HepG2 (cell line): ENCODE data around the gene SH2D7. TPM values are rescaled to one million over a fixed set of nuclear protein-coding genes. Genes with fewer than 3 reads are reported as not detected.

Source experiments
- ATAC-seq: fragments of 200-7000 bp; cut with Tn5 transposase; 3 replicates; pipeline ENCODE4 v1.9.1; 2020; ENCODE audit warnings: mild to moderate bottlenecking, moderate library complexity
- BruUV-seq: library from RNA; stranded (reverse); fragments of 400-500 nt; replicated peaks from 2 replicates; lab custom pipeline; 2021; lab: Mats Ljungman, UMichigan
- CTCF ChIA-PET: fragments of 300-600 bp; formaldehyde crosslinking; extraction: SDS; loops from one replicate; lab custom pipeline; 2021; ENCODE audit warnings: low total read pairs, inconsistent platforms, low intra/inter-chr PET ratio; lab: Yijun Ruan, JAX
- POLR2A ChIA-PET: fragments of 350-600 bp; sonication (Branson Sonifier 250); formaldehyde crosslinking; loops from one replicate; lab custom pipeline; 2020; ENCODE audit warnings: antibody characterized with exemption, inconsistent platforms; lab: Yijun Ruan, JAX
- DNase-seq: peaks from one replicate; pipeline ENCODE4 v3.0.0-alpha.2; 2015; ENCODE audit warnings: low spot score
- FAIRE-seq: peaks from 3 replicates; lab custom pipeline; 2011; peaks lifted over from hg19 to GRCh38; lab: Jason Lieb, UNC
- H2AFZ ChIP-seq: one replicate; pipeline ENCODE4 v1.6.1; 2011; ENCODE audit warnings: low read length, inconsistent platforms
- H3K27ac ChIP-seq: fragments of 300-600 bp; 3 replicates; pipeline ENCODE4 v1.8.0; 2011; ENCODE audit warnings: mixed run types, mild to moderate bottlenecking, mixed read lengths, low read length, inconsistent platforms; ENCODE audit not compliant: insufficient read depth; ENCODE audit errors: extremely low read length
- H3K27me3 ChIP-seq, 2 experiments: fragments of 200-600 bp in 1 of 2; 2 replicates in 1 of 2; 3 replicates in 1 of 2; pipeline versions ENCODE4 v1.6.0 to v1.8.0; 2011; ENCODE audit warnings: low read length in 2 of 2, mild to moderate bottlenecking in 2 of 2, moderate library complexity in 2 of 2, inconsistent platforms in 1 of 2; ENCODE audit not compliant: insufficient read depth in 2 of 2, control insufficient read depth in 1 of 2
- H3K36me3 ChIP-seq, 2 experiments: fragments of 200-600 bp in 1 of 2; replicated peaks in 1 of 2; 2 replicates in 1 of 2; 3 replicates in 1 of 2; pipeline versions ENCODE4 v1.5.1 to v1.8.0; 2011; ENCODE audit warnings: low read length in 2 of 2, inconsistent platforms in 1 of 2; ENCODE audit not compliant: insufficient read depth in 2 of 2, control insufficient read depth in 1 of 2
- H3K4me1 ChIP-seq: 2 replicates; pipeline ENCODE4 v1.5.1; 2012; ENCODE audit warnings: low read length, inconsistent platforms; ENCODE audit not compliant: insufficient read depth
- H3K4me2 ChIP-seq: 2 replicates; pipeline ENCODE4 v1.6.0; 2011; ENCODE audit warnings: low read depth, low read length, inconsistent platforms
- H3K4me3 ChIP-seq, 3 experiments: fragments of 200-600 bp in 1 of 3; sonication (generic), shearing (Covaris generic) in 1 of 3; replicated peaks in 1 of 3; 2 replicates each; pipeline ENCODE4 v1.5.1; 2011 to 2016; ENCODE audit warnings: low read length in 3 of 3, inconsistent platforms in 2 of 3, low read depth in 2 of 3, mild to moderate bottlenecking in 2 of 3, control low read depth in 1 of 3, mixed read lengths in 1 of 3; ENCODE audit not compliant: insufficient read depth in 1 of 3
- H3K79me2 ChIP-seq: one replicate; pipeline ENCODE4 v1.6.1; 2011; ENCODE audit warnings: low read length, inconsistent platforms; ENCODE audit not compliant: insufficient read depth
- H3K9ac ChIP-seq: 2 replicates; pipeline ENCODE4 v1.6.0; 2011; ENCODE audit warnings: mild to moderate bottlenecking, low read depth, low read length, inconsistent platforms; ENCODE audit not compliant: insufficient read depth
- H3K9me3 ChIP-seq: 2 replicates; pipeline ENCODE4 v1.5.1; 2012; ENCODE audit warnings: mild to moderate bottlenecking, low read length
- H4K20me1 ChIP-seq: 2 replicates; pipeline ENCODE4 v1.6.0; 2011; ENCODE audit warnings: inconsistent platforms, mild to moderate bottlenecking, low read length, moderate library complexity; ENCODE audit not compliant: insufficient read depth
- BORCS8-MEF2B ChIP-seq: sonication (generic); formaldehyde crosslinking; IDR thresholded peaks from 2 replicates; pipeline ENCODE4 v1.8.0; 2022; ENCODE audit warnings: mild to moderate bottlenecking, missing genetic modification reagents
- CEBPB ChIP-seq: IDR thresholded peaks from 2 replicates; pipeline ENCODE4 v1.6.1; 2011; ENCODE audit warnings: low read depth, low read length, improper control_type of control experiment, borderline replicate concordance
- FOXA3 ChIP-seq: IDR thresholded peaks from 2 replicates; pipeline ENCODE4 v1.6.1; 2016; ENCODE audit warnings: missing genetic modification reagents, missing compliant biosample characterization
- FOXJ3 ChIP-seq: sonication (generic); formaldehyde crosslinking; IDR thresholded peaks from 2 replicates; pipeline ENCODE4 v1.4.0; 2020; ENCODE audit warnings: missing genetic modification reagents, mild to moderate bottlenecking, borderline replicate concordance
- JUNB ChIP-seq: sonication (generic); formaldehyde crosslinking; IDR thresholded peaks from 2 replicates; pipeline ENCODE4 v1.8.0; 2022; ENCODE audit warnings: missing genetic modification reagents, mild to moderate bottlenecking, borderline replicate concordance
- PBX3 ChIP-seq: sonication (generic); formaldehyde crosslinking; IDR thresholded peaks from 2 replicates; pipeline ENCODE4 v1.8.1; 2023; ENCODE audit warnings: missing genetic modification reagents, inconsistent platforms, borderline replicate concordance
- PHF8 ChIP-seq: sonication (generic); formaldehyde crosslinking; IDR thresholded peaks from 2 replicates; pipeline ENCODE4 v1.5.0; 2020; ENCODE audit warnings: missing genetic modification reagents
- RFXAP ChIP-seq: sonication (generic); formaldehyde crosslinking; IDR thresholded peaks from 2 replicates; pipeline ENCODE4 v1.4.0; 2020; ENCODE audit warnings: missing genetic modification reagents, borderline replicate concordance
- SOX5 ChIP-seq: IDR thresholded peaks from 2 replicates; pipeline ENCODE4 v1.6.1; 2016; ENCODE audit warnings: borderline replicate concordance
- STAT5B ChIP-seq: sonication (generic); formaldehyde crosslinking; IDR thresholded peaks from 2 replicates; pipeline ENCODE4 v1.4.0; 2020; ENCODE audit warnings: missing genetic modification reagents
- TAF15 ChIP-seq: fragments of 200-400 bp; formaldehyde crosslinking; IDR thresholded peaks from one replicate; pipeline ENCODE4 v1.6.1; 2018; ENCODE audit warnings: mild to moderate bottlenecking, low read depth, low read length; ENCODE audit not compliant: poor library complexity, severe bottlenecking
- ZKSCAN8 ChIP-seq: IDR thresholded peaks from 2 replicates; pipeline ENCODE4 v1.6.1; 2016; ENCODE audit warnings: borderline replicate concordance, missing genetic modification reagents, missing compliant biosample characterization
- ZNF678 ChIP-seq: sonication (generic); formaldehyde crosslinking; IDR thresholded peaks from 2 replicates; pipeline ENCODE4 v1.4.0; 2020; ENCODE audit warnings: mild to moderate bottlenecking, missing genetic modification reagents
- ZNF709 ChIP-seq: sonication (generic); formaldehyde crosslinking; IDR thresholded peaks from 2 replicates; pipeline ENCODE4 v1.5.0; 2020; ENCODE audit warnings: mild to moderate bottlenecking, missing genetic modification reagents
- ZNF782 ChIP-seq: sonication (generic); formaldehyde crosslinking; IDR thresholded peaks from 2 replicates; pipeline ENCODE4 v1.4.0; 2020; ENCODE audit warnings: missing genetic modification reagents, mild to moderate bottlenecking, borderline replicate concordance
- WGBS: methylation state at CpG from one replicate; pipeline ENCODE4 v1.1.6; 2017; ENCODE audit warnings: low lambda C conversion rate; 5-methylcytosine and 5-hydroxymethylcytosine counted together
- in situ Hi-C: cut with HindIII; loops from 2 replicates; pipeline ENCODE4 v1.10.0; 2017; ENCODE audit warnings: low pct_unique_long_range_greater_than_20kb; ENCODE audit not compliant: extremely low pct_ligation_motif_present
- intact Hi-C: fragments of 100-400 bp; cut with micrococcal nuclease; formaldehyde crosslinking; loops from one replicate; pipeline ENCODE4 v1.10.0; 2022; ENCODE audit not compliant: unreplicated experiment
- polyA plus RNA-seq, 8 experiments: library from polyadenylated mRNA; depleted of rRNA in 3 of 8; stranded (reverse) in 7 of 8; unstranded in 1 of 8; fragments of >200 nt; fragmentation: Illumina TruSeq in 4 of 8; extraction: Trizol in 4 of 8; gene quantifications; 2 replicates each; pipeline versions ENCODE4 v1.2.1 to v1.2.3, GENCODE V29; 2011 to 2016; ENCODE audit warnings: low read depth in 4 of 8, missing spikeins in 1 of 8, mixed read lengths in 1 of 8; ENCODE audit not compliant: insufficient read depth in 1 of 8
- total RNA-seq, 5 experiments: library from RNA; depleted of rRNA; stranded (reverse); fragments of >200 nt; fragmentation: Illumina TruSeq; extraction: Trizol; gene quantifications; 2 replicates each; pipeline ENCODE4 v1.2.3, GENCODE V29; 2016; ENCODE audit warnings: low read depth in 1 of 5
- TF ChIP-seq, protein P1 (sequence below), 2 experiments: fragments of 450-650 bp in 1 of 2; sonication (generic) in 1 of 2; formaldehyde crosslinking; IDR thresholded peaks; 2 replicates each; pipeline versions ENCODE4 v1.5.0 to v1.8.0; 2020 to 2022; ENCODE audit warnings: mild to moderate bottlenecking in 1 of 2, missing genetic modification reagents in 1 of 2
- TF ChIP-seq, protein P2 (sequence below): sonication (generic); formaldehyde crosslinking; IDR thresholded peaks from 2 replicates; pipeline ENCODE4 v1.4.0; 2020; ENCODE audit warnings: missing genetic modification reagents, mild to moderate bottlenecking, borderline replicate concordance

SH2D7 gene
- total and polyA plus RNA-seq, 2 of the 13 experiments (the other 11 are each of a cell fraction or from before 2014, with no cell fraction given): not detected

- TF ChIP-seq SOX5 (CRISPR knock-in tag) (no peak), FOXA3 (CRISPR knock-in tag) (no peak), PBX3 (CRISPR knock-in tag) (no peak), RFXAP (CRISPR knock-in tag) (no peak), FOXJ3 (CRISPR knock-in tag) (no peak), ZNF678 (CRISPR knock-in tag) (no peak), ZNF709 (CRISPR knock-in tag) (no peak), PHF8 (CRISPR knock-in tag) (no peak), BORCS8-MEF2B (CRISPR knock-in tag) (no peak), JUNB (CRISPR knock-in tag) (no peak), ZKSCAN8 (CRISPR knock-in tag) (no peak), ZNF782 (no peak), TAF15 (no peak), CEBPB (no peak), STAT5B (CRISPR knock-in tag) (no peak)
- TF ChIP-seq, protein P1, sequence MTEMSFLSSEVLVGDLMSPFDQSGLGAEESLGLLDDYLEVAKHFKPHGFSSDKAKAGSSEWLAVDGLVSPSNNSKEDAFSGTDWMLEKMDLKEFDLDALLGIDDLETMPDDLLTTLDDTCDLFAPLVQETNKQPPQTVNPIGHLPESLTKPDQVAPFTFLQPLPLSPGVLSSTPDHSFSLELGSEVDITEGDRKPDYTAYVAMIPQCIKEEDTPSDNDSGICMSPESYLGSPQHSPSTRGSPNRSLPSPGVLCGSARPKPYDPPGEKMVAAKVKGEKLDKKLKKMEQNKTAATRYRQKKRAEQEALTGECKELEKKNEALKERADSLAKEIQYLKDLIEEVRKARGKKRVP (CRISPR knock-in tag; IDR thresholded peaks at IDR 0.05): no peak
- TF ChIP-seq, protein P2, sequence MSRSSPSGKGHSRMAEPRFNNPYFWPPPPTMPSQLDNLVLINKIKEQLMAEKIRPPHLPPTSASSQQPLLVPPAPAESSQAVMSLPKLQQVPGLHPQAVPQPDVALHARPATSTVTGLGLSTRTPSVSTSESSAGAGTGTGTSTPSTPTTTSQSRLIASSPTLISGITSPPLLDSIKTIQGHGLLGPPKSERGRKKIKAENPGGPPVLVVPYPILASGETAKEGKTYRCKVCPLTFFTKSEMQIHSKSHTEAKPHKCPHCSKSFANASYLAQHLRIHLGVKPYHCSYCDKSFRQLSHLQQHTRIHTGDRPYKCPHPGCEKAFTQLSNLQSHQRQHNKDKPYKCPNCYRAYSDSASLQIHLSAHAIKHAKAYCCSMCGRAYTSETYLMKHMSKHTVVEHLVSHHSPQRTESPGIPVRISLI: no peak
- Histone ChIP-seq H3K36me3 (no peaks in the 10 kb centered on the region), H3K27me3 (peaks cover 2 to 12% of the 10 kb centered on the region in 2 experiments; a peak in 2 of 5 replicates), H3K9me3 (no peaks in the 10 kb centered on the region), H3K4me2 (peak overlapping the region; percentile 99), H2AFZ (no peak overlapping the region), H3K79me2 (no peaks in the 10 kb centered on the region), H3K4me3 (peak overlapping the region; percentile 24 to 87 (median 75); a peak in 4 of 6 replicates), H3K27ac (no peak overlapping the region), H4K20me1 (no peaks in the 10 kb centered on the region), H3K9ac (no peak overlapping the region), H3K4me1 (peaks cover 39% of the 10 kb centered on the region)
- 47% methylated on average over 27 of the region's 51 CpGs for WGBS
- BruUV-seq: no TSS peak
- in situ Hi-C loops: no loop called here
- ChIA-PET CTCF (interaction anchor here (2.6 kb wide), 1 partner anchor 65 kb away, joined by 12 read pairs; no protein-coding TSS in a partner anchor), POLR2A (interaction anchor here (0.6 to 2.8 kb wide), 3 partner anchors 19 to 742 kb away, joined by 3 to 11 read pairs (median 3); partner anchors contain the start of genes IDH3A, MORF4L1 and PSMA4)
- DNase-seq: no peak
- FAIRE-seq: no peak
- no peak for ATAC-seq
- intact Hi-C loops: loop anchor here (1.0 kb wide), 1 partner anchor 19 kb away; the partner anchor contains the start of gene IDH3A
These were observed 38.3 kb downstream of the SH2D7 start for GRCh38 chr15:78130466-78131294.
